Measurements from ENCODE around the gene CPED1.

CPED1 gene

GRCh38 chr7:121080913-121081326 lies 92.4 kb downstream of the CPED1 start:
- H3K27me3 ChIP-seq (replicated peaks), result no peaks in the 10 kb centered on the region
- no peak overlapping the region for H3K4me3 ChIP-seq (ENCODE audit: low read depth, low read length)
- no peaks in the 10 kb centered on the region for H3K36me3 ChIP-seq (replicated peaks)
- in situ Hi-C loops (cut with HindIII; ENCODE audit: low pct_ligation_motif_present, low sequenced_read_pairs), result loop anchor here (25.0 kb wide), 1 partner anchor 94 kb away; the partner anchor contains the start of gene CPED1
- DNase-seq, result no peak
- no peak overlapping the region for H3K27ac ChIP-seq
- no peak for TF ChIP-seq CTCF (IDR thresholded peaks at IDR 0.05; ENCODE audit: low read depth, low read length, missing control alignments)

- TF ChIP-seq CTCF (IDR thresholded peaks at IDR 0.05; ENCODE audit: low read depth, low read length, missing control alignments), result peak; percentile 46
- Histone ChIP-seq H3K4me3 (ENCODE audit: low read depth, low read length) (no peak overlapping the region), H3K27me3 (replicated peaks) (no peaks in the 10 kb centered on the region), H3K27ac (no peak overlapping the region), H3K36me3 (replicated peaks) (no peaks in the 10 kb centered on the region)
- peak; percentile 22 for DNase-seq
- in situ Hi-C loops (cut with HindIII; ENCODE audit: low pct_ligation_motif_present, low sequenced_read_pairs), result loop anchor here (25.0 kb wide), 1 partner anchor 94 kb away; the partner anchor contains the start of gene CPED1
These were observed 92.9 kb downstream of the CPED1 start for GRCh38 chr7:121081327-121081936.

- TF ChIP-seq CTCF (IDR thresholded peaks at IDR 0.05; ENCODE audit: low read depth, low read length, missing control alignments), result no peak
- no peak for DNase-seq
- Histone ChIP-seq H3K27ac (peak overlapping the region; percentile 93), H3K36me3 (replicated peaks) (no peaks in the 10 kb centered on the region), H3K27me3 (replicated peaks) (no peaks in the 10 kb centered on the region), H3K4me3 (ENCODE audit: low read depth, low read length) (no peak overlapping the region)
- in situ Hi-C loops (cut with HindIII; ENCODE audit: low pct_ligation_motif_present, low sequenced_read_pairs), result loop anchor here (25.0 kb wide), 1 partner anchor 95 kb away; the partner anchor contains the start of gene CPED1
These were observed 94.0 kb downstream of the CPED1 start for GRCh38 chr7:121082400-121083101.

GRCh38 chr7:121083138-121083789 lies 94.8 kb downstream of the CPED1 start:
- Histone ChIP-seq H3K27me3 (replicated peaks) (no peaks in the 10 kb centered on the region), H3K27ac (peak overlapping the region; percentile 93), H3K36me3 (replicated peaks) (no peaks in the 10 kb centered on the region), H3K4me3 (ENCODE audit: low read depth, low read length) (no peak overlapping the region)
- TF ChIP-seq CTCF (IDR thresholded peaks at IDR 0.05; ENCODE audit: low read depth, low read length, missing control alignments), result no peak
- in situ Hi-C loops (cut with HindIII; ENCODE audit: low pct_ligation_motif_present, low sequenced_read_pairs), result loop anchor here (25.0 kb wide), 1 partner anchor 96 kb away; the partner anchor contains the start of gene CPED1
- peak; percentile 84 for DNase-seq

- no peak for DNase-seq
- Histone ChIP-seq H3K36me3 (replicated peaks) (no peaks in the 10 kb centered on the region), H3K27ac (peak overlapping the region; percentile 93), H3K27me3 (replicated peaks) (no peaks in the 10 kb centered on the region), H3K4me3 (ENCODE audit: low read depth, low read length) (no peak overlapping the region)
- in situ Hi-C loops (cut with HindIII; ENCODE audit: low pct_ligation_motif_present, low sequenced_read_pairs), result loop anchor here (25.0 kb wide), 1 partner anchor 97 kb away; the partner anchor contains the start of gene CPED1
- TF ChIP-seq CTCF (IDR thresholded peaks at IDR 0.05; ENCODE audit: low read depth, low read length, missing control alignments), result no peak
These were observed 95.3 kb downstream of the CPED1 start for GRCh38 chr7:121083790-121084251.
